ENCODE results near the gene TBL1X.

DNA sequence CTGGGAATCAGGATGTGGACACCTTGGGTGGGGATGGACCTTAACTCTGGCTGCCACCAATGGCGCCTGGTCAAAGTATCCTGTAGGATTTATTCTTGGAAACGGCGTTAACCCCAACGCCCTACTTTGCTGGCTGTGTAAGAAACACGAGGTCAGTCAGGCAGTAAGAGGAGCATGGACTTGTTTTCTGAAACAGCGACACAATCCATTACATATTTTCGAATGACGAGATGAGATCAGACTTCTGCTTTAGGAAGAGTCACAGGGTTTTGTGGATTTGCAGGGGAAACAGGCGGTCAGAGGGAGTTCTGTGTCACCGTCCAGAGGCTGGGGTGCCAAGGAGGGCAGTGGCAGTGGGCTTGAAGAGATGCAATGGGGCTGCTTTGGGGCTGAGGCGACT is 92.2 kb downstream of the TBL1X start:
- TF ChIP-seq, protein P1, sequence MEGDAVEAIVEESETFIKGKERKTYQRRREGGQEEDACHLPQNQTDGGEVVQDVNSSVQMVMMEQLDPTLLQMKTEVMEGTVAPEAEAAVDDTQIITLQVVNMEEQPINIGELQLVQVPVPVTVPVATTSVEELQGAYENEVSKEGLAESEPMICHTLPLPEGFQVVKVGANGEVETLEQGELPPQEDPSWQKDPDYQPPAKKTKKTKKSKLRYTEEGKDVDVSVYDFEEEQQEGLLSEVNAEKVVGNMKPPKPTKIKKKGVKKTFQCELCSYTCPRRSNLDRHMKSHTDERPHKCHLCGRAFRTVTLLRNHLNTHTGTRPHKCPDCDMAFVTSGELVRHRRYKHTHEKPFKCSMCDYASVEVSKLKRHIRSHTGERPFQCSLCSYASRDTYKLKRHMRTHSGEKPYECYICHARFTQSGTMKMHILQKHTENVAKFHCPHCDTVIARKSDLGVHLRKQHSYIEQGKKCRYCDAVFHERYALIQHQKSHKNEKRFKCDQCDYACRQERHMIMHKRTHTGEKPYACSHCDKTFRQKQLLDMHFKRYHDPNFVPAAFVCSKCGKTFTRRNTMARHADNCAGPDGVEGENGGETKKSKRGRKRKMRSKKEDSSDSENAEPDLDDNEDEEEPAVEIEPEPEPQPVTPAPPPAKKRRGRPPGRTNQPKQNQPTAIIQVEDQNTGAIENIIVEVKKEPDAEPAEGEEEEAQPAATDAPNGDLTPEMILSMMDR (IDR thresholded peaks at IDR 0.05), result no peak
- no peak for TF ChIP-seq EZH2 (IDR thresholded peaks at IDR 0.05; ENCODE audit: borderline replicate concordance, insufficient read depth, low read depth, low read length, poor library complexity, severe bottlenecking)

Measured in B cell (primary cell).